GM23248 (cell line): ENCODE data around the gene GLRX. TPM values are rescaled to one million over a fixed set of nuclear protein-coding genes. Genes with fewer than 3 reads are reported as not detected.

Source experiments
- DNase-seq: peaks from one replicate; pipeline ENCODE4 v3.0.0-alpha.2; 2015
- H2AFZ ChIP-seq: fragments of 200-600 bp; sonication (generic); 2 replicates; pipeline ENCODE4 v1.6.1; 2016; ENCODE audit warnings: antibody characterized with exemption
- H3F3A ChIP-seq: fragments of 200-600 bp; sonication (generic); 2 replicates; pipeline ENCODE4 v1.6.1; 2016; ENCODE audit warnings: mild to moderate bottlenecking, antibody characterized with exemption, mixed run types; ENCODE audit not compliant: insufficient read depth
- H3K27ac ChIP-seq: fragments of 200-600 bp; sonication (generic); 2 replicates; pipeline ENCODE4 v1.5.1; 2016; ENCODE audit warnings: mild to moderate bottlenecking
- H3K27me3 ChIP-seq: fragments of 200-600 bp; sonication (generic); replicated peaks from 2 replicates; pipeline ENCODE4 v1.6.1; 2016; ENCODE audit warnings: mild to moderate bottlenecking; ENCODE audit not compliant: insufficient read depth
- H3K36me3 ChIP-seq: fragments of 200-600 bp; sonication (generic); 2 replicates; pipeline ENCODE4 v1.6.1; 2016; ENCODE audit warnings: low read depth, mild to moderate bottlenecking
- H3K4me1 ChIP-seq: fragments of 200-600 bp; sonication (generic); 2 replicates; pipeline ENCODE4 v1.6.1; 2016; ENCODE audit warnings: mild to moderate bottlenecking; ENCODE audit not compliant: insufficient read depth
- H3K4me2 ChIP-seq: fragments of 200-600 bp; sonication (generic); one replicate; pipeline ENCODE4 v1.6.1; 2016; ENCODE audit warnings: mild to moderate bottlenecking; ENCODE audit not compliant: unreplicated experiment
- H3K4me3 ChIP-seq: fragments of 200-600 bp; sonication (generic); 2 replicates; pipeline ENCODE4 v1.5.1; 2016; ENCODE audit warnings: mild to moderate bottlenecking
- H3K79me2 ChIP-seq: fragments of 200-600 bp; sonication (generic); 2 replicates; pipeline ENCODE4 v1.6.1; 2016; ENCODE audit warnings: mild to moderate bottlenecking; ENCODE audit not compliant: insufficient read depth
- H3K9ac ChIP-seq: fragments of 200-600 bp; sonication (generic); 2 replicates; pipeline ENCODE4 v1.6.1; 2016; ENCODE audit warnings: mild to moderate bottlenecking
- H3K9me2 ChIP-seq: fragments of 200-600 bp; sonication (generic); 2 replicates; pipeline ENCODE4 v1.6.1; 2016; ENCODE audit warnings: mixed run types, mild to moderate bottlenecking, moderate library complexity; ENCODE audit not compliant: insufficient read depth
- H3K9me3 ChIP-seq: fragments of 200-600 bp; sonication (generic); one replicate; pipeline ENCODE4 v1.6.1; 2017; ENCODE audit warnings: low read depth
- H4K20me1 ChIP-seq: fragments of 200-600 bp; sonication (generic); 2 replicates; pipeline ENCODE4 v1.6.0; 2016; ENCODE audit not compliant: insufficient read depth
- EZH2 ChIP-seq: fragments of 200-600 bp; sonication (generic); IDR thresholded peaks from 2 replicates; pipeline ENCODE4 v1.6.1; 2018; ENCODE audit warnings: antibody characterized with exemption, mild to moderate bottlenecking; ENCODE audit not compliant: insufficient read depth, poor library complexity, severe bottlenecking
- EZH2phosphoT487 ChIP-seq: fragments of 200-600 bp; sonication (generic); IDR thresholded peaks from 2 replicates; pipeline ENCODE4 v1.6.1; 2018; ENCODE audit warnings: antibody characterized with exemption, moderate library complexity, mild to moderate bottlenecking, low read depth; ENCODE audit not compliant: insufficient read depth
- WGBS, 2 experiments: methylation state at CpG; one replicate each; pipeline ENCODE4 v1.1.6; 2015 to 2017; ENCODE audit warnings: low lambda C conversion rate in 2 of 2, low coverage in 1 of 2; ENCODE audit errors: missing lambda C conversion rate in 2 of 2; 5-methylcytosine and 5-hydroxymethylcytosine counted together
- in situ Hi-C: fragments of 300-500 bp; cut with MboI; formaldehyde crosslinking; loops from 2 replicates; pipeline ENCODE4 v1.15.0; 2020
- polyA plus RNA-seq: library from polyadenylated mRNA; unstranded; fragments of >200 nt; fragmentation: Nextera tagmentation; extraction: Ambion mirVana; gene quantifications from 2 replicates; pipeline ENCODE4 v1.2.1, GENCODE V29; 2016
- total RNA-seq: library from RNA; depleted of rRNA; stranded (reverse); fragments of >200 nt; shearing (Covaris generic); gene quantifications from 2 replicates; pipeline ENCODE4 v1.2.3, GENCODE V29; 2014

GLRX gene
- total and polyA plus RNA-seq, 2 experiments from 2014 or later, result 144 to 316 TPM

DNA sequence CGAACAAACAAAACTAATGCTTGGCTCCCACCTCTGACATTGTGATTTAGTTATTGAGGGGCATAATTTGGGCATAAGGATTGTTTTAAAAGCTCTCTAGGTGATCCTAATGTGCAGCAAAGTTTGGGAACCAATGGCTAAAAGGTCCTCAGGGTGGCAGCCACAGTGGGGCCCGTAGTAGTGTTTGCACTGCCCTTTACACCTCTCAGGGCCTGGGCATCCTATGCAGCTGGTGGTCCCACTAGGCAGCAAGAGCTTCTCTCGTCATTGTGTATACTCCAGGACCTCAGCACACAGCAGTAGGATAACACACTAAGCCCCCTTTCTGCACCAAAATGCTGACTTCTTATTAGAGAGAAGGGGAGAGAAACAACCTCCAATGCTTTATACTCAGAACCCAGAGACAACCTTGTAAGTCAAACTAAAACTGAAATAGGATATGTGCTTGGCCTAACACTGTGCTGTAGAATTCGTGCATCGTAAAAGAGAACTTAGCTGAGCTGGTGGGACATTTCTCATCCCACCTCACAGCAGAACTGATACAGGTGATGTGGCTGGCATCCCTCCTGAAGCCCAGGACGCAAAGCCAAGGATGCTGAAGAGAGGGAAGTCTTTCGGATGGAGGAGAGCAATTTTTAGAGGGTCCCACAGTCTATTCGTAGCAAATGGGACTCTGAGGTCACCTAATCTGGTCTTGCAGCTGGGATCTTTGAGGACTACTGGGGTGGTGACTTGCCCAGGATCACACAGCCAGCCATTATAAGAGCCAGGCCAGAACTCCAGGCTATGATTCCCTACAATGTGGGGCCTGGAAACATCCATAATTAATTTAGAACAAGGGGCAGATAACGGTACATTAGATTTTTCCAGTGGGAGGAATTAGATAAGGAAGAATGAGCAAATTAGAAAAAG lies 1.2 kb downstream of the GLRX start:
- H3K9me2 ChIP-seq, result no peaks in the 10 kb centered on the region
- H3K36me3 ChIP-seq, result peaks cover 21% of the 10 kb centered on the region; the same call in 1 of the 2 replicates
- in situ Hi-C loops, result no loop called here
- H3F3A ChIP-seq, result peaks cover 38% of the 10 kb centered on the region
- H4K20me1 ChIP-seq, result peaks cover 29% of the 10 kb centered on the region; the same call in 1 of the 2 replicates
- H3K9me3 ChIP-seq, result no peaks in the 10 kb centered on the region
- H3K4me3 ChIP-seq, result peak overlapping the region; percentile 99
- H3K4me2 ChIP-seq, result peak overlapping the region; percentile 89
- peaks cover 61% of the 10 kb centered on the region for H3K79me2 ChIP-seq
- WGBS, 2 experiments, result 30 to 32% methylated on average over 9 of the region's 9 CpGs
- H2AFZ ChIP-seq, result peak overlapping the region; percentile 80
- peak overlapping the region; percentile 90 for H3K9ac ChIP-seq
- DNase-seq, result peak; percentile 24
- H3K27ac ChIP-seq, result peak overlapping the region; percentile 97
- H3K4me1 ChIP-seq, result peaks cover 54% of the 10 kb centered on the region
- TF ChIP-seq EZH2phosphoT487 (no peak), EZH2 (no peak)
- no peaks in the 10 kb centered on the region for H3K27me3 ChIP-seq

GRCh38 chr5:95818181-95819147 lies 4.1 kb downstream of the GLRX start:
- H3K4me1 ChIP-seq, result peaks cover 45% of the 10 kb centered on the region
- peak overlapping the region; percentile 33 for H3K9ac ChIP-seq
- in situ Hi-C loops, result no loop called here
- H3K27me3 ChIP-seq, result no peaks in the 10 kb centered on the region
- peak overlapping the region; percentile 89 for H3K4me2 ChIP-seq
- no peak overlapping the region for H2AFZ ChIP-seq
- peaks cover 89% of the 10 kb centered on the region for H3K79me2 ChIP-seq
- TF ChIP-seq EZH2phosphoT487, result no peak
- no peak for TF ChIP-seq EZH2
- H3F3A ChIP-seq, result peaks cover 49% of the 10 kb centered on the region
- H3K9me2 ChIP-seq, result no peaks in the 10 kb centered on the region
- H3K27ac ChIP-seq, result no peak overlapping the region
- no peak for DNase-seq
- peaks cover 50% of the 10 kb centered on the region for H3K36me3 ChIP-seq
- peak overlapping the region; percentile 99 for H3K4me3 ChIP-seq
- 68 to 74% methylated on average over 14 of the region's 14 CpGs for WGBS, 2 experiments
- no peaks in the 10 kb centered on the region for H3K9me3 ChIP-seq
- peaks cover 32% of the 10 kb centered on the region; the same call in 1 of the 2 replicates for H4K20me1 ChIP-seq

- peak overlapping the region; percentile 99 for H3K4me3 ChIP-seq
- peaks cover 58% of the 10 kb centered on the region for H3K36me3 ChIP-seq
- peak; percentile 53 for DNase-seq
- H3K9ac ChIP-seq, result peak overlapping the region; percentile 33; the same call in 1 of the 2 replicates
- H3K4me1 ChIP-seq, result peaks cover 39% of the 10 kb centered on the region
- H3K27ac ChIP-seq, result no peak overlapping the region
- peaks cover 51% of the 10 kb centered on the region for H3F3A ChIP-seq
- in situ Hi-C loops, result no loop called here
- H3K9me3 ChIP-seq, result no peaks in the 10 kb centered on the region
- 41 to 48% methylated on average over 12 of the region's 12 CpGs for WGBS, 2 experiments
- no peak overlapping the region for H2AFZ ChIP-seq
- TF ChIP-seq EZH2phosphoT487 (no peak), EZH2 (no peak)
- peaks cover 88% of the 10 kb centered on the region for H3K79me2 ChIP-seq
- peak overlapping the region; percentile 89 for H3K4me2 ChIP-seq
- H4K20me1 ChIP-seq, result peaks cover 32% of the 10 kb centered on the region; the same call in 1 of the 2 replicates
- no peaks in the 10 kb centered on the region for H3K27me3 ChIP-seq
- H3K9me2 ChIP-seq, result no peaks in the 10 kb centered on the region
Measured at GRCh38 chr5:95817430-95817829, 5.1 kb downstream of the GLRX start.

- H3K27me3 ChIP-seq, result no peaks in the 10 kb centered on the region
- H2AFZ ChIP-seq, result no peak overlapping the region
- TF ChIP-seq EZH2phosphoT487 (no peak), EZH2 (no peak)
- peaks cover 32% of the 10 kb centered on the region; the same call in 1 of the 2 replicates for H4K20me1 ChIP-seq
- H3K9me3 ChIP-seq, result no peaks in the 10 kb centered on the region
- peaks cover 39% of the 10 kb centered on the region for H3K4me1 ChIP-seq
- H3K4me3 ChIP-seq, result no peak overlapping the region
- no peaks in the 10 kb centered on the region for H3K9me2 ChIP-seq
- peak overlapping the region; percentile 89 for H3K4me2 ChIP-seq
- H3K9ac ChIP-seq, result no peak overlapping the region
- H3K27ac ChIP-seq, result no peak overlapping the region
- H3F3A ChIP-seq, result peaks cover 55% of the 10 kb centered on the region
- DNase-seq, result no peak
- H3K36me3 ChIP-seq, result peaks cover 58% of the 10 kb centered on the region
- 86 to 88% methylated on average over 4 of the region's 4 CpGs for WGBS, 2 experiments
- H3K79me2 ChIP-seq, result peaks cover 82% of the 10 kb centered on the region
- in situ Hi-C loops, result no loop called here
Measured at GRCh38 chr5:95816776-95817175, 5.8 kb downstream of the GLRX start.
